ENCODE measurements around the gene BICD1.

The BICD1 gene

DNA sequence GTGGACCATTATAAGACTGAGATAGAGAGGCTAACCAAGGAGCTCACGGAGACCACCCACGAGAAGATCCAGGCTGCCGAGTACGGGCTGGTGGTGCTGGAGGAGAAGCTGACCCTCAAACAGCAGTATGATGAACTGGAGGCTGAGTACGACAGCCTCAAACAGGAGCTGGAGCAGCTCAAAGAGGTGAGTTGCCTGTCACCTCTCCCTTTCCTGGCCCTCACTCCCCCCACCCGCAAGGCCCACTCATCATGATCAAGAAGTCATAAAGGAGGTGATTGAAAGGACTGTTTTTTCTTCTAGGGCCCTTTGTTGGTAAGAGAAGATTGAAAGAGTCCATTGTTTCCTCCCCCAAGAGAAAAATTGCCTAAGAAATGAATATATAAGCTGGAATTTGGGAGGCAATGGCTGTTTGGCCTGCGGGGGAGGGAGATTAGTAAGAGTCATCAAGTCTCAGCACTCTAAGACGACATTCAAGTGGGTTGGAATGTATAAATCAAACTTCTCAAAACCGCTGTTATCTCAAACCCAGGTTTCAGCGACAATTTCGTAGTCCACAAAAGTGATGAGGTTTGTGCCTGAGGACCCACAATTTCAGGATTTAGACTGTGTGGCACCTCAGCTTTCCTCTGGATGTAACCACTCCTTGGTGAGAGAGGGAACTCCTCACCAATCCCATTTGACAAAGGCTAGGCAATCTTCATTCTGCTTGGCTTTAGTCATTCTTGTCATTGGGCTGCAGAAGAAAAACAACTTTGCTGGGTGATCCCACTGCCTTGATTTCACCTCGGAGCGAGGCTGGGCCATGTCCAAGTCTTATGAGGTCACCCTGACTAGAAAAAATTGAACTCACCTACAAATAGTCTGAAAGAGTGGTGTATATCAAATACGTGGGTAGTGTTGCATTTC is 966 bp downstream of the BICD1 start:
- no peak for TF ChIP-seq MAX (IDR thresholded peaks at IDR 0.05)
- TF ChIP-seq FOXM1 (IDR thresholded peaks at IDR 0.05; ENCODE audit: borderline replicate concordance, low read depth) = no peak
- no peak for TF ChIP-seq EP300 (IDR thresholded peaks at IDR 0.05; ENCODE audit: borderline replicate concordance)
- no peak for TF ChIP-seq CREB1 (IDR thresholded peaks at IDR 0.05; ENCODE audit: low read depth)
- TF ChIP-seq TAF1 (IDR thresholded peaks at IDR 0.05; ENCODE audit: low read depth) = no peak
- TF ChIP-seq ZBTB7A (IDR thresholded peaks at IDR 0.05; ENCODE audit: low read depth) = no peak
- TF ChIP-seq EGR1 (IDR thresholded peaks at IDR 0.05) = no peak
- TF ChIP-seq CEBPB (IDR thresholded peaks at IDR 0.05) = no peak
- no peak for TF ChIP-seq TCF12 (IDR thresholded peaks at IDR 0.05; ENCODE audit: low read depth)
- no peak for TF ChIP-seq NFIC (IDR thresholded peaks at IDR 0.05)
- TF ChIP-seq RAD21 (IDR thresholded peaks at IDR 0.05; ENCODE audit: low read depth) = no peak
- no peak for TF ChIP-seq TEAD4 (IDR thresholded peaks at IDR 0.05)
- TF ChIP-seq, protein P1, sequence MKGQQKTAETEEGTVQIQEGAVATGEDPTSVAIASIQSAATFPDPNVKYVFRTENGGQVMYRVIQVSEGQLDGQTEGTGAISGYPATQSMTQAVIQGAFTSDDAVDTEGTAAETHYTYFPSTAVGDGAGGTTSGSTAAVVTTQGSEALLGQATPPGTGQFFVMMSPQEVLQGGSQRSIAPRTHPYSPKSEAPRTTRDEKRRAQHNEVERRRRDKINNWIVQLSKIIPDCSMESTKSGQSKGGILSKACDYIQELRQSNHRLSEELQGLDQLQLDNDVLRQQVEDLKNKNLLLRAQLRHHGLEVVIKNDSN (IDR thresholded peaks at IDR 0.05) = no peak
- no peak for TF ChIP-seq YY1 (IDR thresholded peaks at IDR 0.05; ENCODE audit: low read depth)
- TF ChIP-seq REST (IDR thresholded peaks at IDR 0.05; ENCODE audit: low read depth) = no peak

GRCh38 chr12:32108787-32109186 is 2.1 kb downstream of the BICD1 start:
- TF ChIP-seq EGR1 (IDR thresholded peaks at IDR 0.05) (no peak), EP300 (IDR thresholded peaks at IDR 0.05; ENCODE audit: borderline replicate concordance) (no peak), TAF1 (IDR thresholded peaks at IDR 0.05; ENCODE audit: low read depth) (no peak), REST (IDR thresholded peaks at IDR 0.05; ENCODE audit: low read depth) (no peak), TCF12 (IDR thresholded peaks at IDR 0.05; ENCODE audit: low read depth) (no peak), MAX (IDR thresholded peaks at IDR 0.05) (no peak), CREB1 (IDR thresholded peaks at IDR 0.05; ENCODE audit: low read depth) (no peak), NFIC (IDR thresholded peaks at IDR 0.05) (no peak), ZBTB7A (IDR thresholded peaks at IDR 0.05; ENCODE audit: low read depth) (no peak), FOXM1 (IDR thresholded peaks at IDR 0.05; ENCODE audit: borderline replicate concordance, low read depth) (no peak)
- TF ChIP-seq, protein P1 (IDR thresholded peaks at IDR 0.05) = no peak

GRCh38 chr12:32110417-32110816 is 3.8 kb downstream of the BICD1 start:
- no peak for TF ChIP-seq CEBPB (IDR thresholded peaks at IDR 0.05)
- TF ChIP-seq MAX (IDR thresholded peaks at IDR 0.05) = no peak
- TF ChIP-seq FOXM1 (IDR thresholded peaks at IDR 0.05; ENCODE audit: borderline replicate concordance, low read depth) = no peak
- no peak for TF ChIP-seq TEAD4 (IDR thresholded peaks at IDR 0.05)
- no peak for TF ChIP-seq TAF1 (IDR thresholded peaks at IDR 0.05; ENCODE audit: low read depth)
- no peak for TF ChIP-seq CREB1 (IDR thresholded peaks at IDR 0.05; ENCODE audit: low read depth)
- no peak for TF ChIP-seq YY1 (IDR thresholded peaks at IDR 0.05; ENCODE audit: low read depth)
- no peak for TF ChIP-seq TCF12 (IDR thresholded peaks at IDR 0.05; ENCODE audit: low read depth)
- TF ChIP-seq ZBTB7A (IDR thresholded peaks at IDR 0.05; ENCODE audit: low read depth) = no peak
- TF ChIP-seq, protein P1 (IDR thresholded peaks at IDR 0.05) = no peak

GRCh38 chr12:32110942-32111341 is 4.3 kb downstream of the BICD1 start:
- TF ChIP-seq CEBPB (IDR thresholded peaks at IDR 0.05) = no peak
- TF ChIP-seq TEAD4 (IDR thresholded peaks at IDR 0.05) = no peak
- no peak for TF ChIP-seq MAX (IDR thresholded peaks at IDR 0.05)
- no peak for TF ChIP-seq EGR1 (IDR thresholded peaks at IDR 0.05)
- no peak for TF ChIP-seq CREB1 (IDR thresholded peaks at IDR 0.05; ENCODE audit: low read depth)
- no peak for TF ChIP-seq NFIC (IDR thresholded peaks at IDR 0.05)
- no peak for TF ChIP-seq TCF12 (IDR thresholded peaks at IDR 0.05; ENCODE audit: low read depth)
- no peak for TF ChIP-seq RAD21 (IDR thresholded peaks at IDR 0.05; ENCODE audit: low read depth)
- no peak for TF ChIP-seq FOXM1 (IDR thresholded peaks at IDR 0.05; ENCODE audit: borderline replicate concordance, low read depth)
- TF ChIP-seq EP300 (IDR thresholded peaks at IDR 0.05; ENCODE audit: borderline replicate concordance) = no peak
- TF ChIP-seq REST (IDR thresholded peaks at IDR 0.05; ENCODE audit: low read depth) = no peak
- TF ChIP-seq TAF1 (IDR thresholded peaks at IDR 0.05; ENCODE audit: low read depth) = no peak
- TF ChIP-seq ZBTB7A (IDR thresholded peaks at IDR 0.05; ENCODE audit: low read depth) = no peak
- TF ChIP-seq, protein P1 (IDR thresholded peaks at IDR 0.05) = no peak
- TF ChIP-seq YY1 (IDR thresholded peaks at IDR 0.05; ENCODE audit: low read depth) = no peak
